ENCODE results near the gene DLL4. TPM values are rescaled to one million over a fixed set of nuclear protein-coding genes. Genes with fewer than 3 reads are reported as not detected.

The DLL4 gene
- total and polyA plus RNA-seq, 10 of the 15 experiments (the other 5 are each of a cell fraction or from before 2014, with no cell fraction given): 0.04 to 0.16 (median 0.09) TPM; not detected in 6

GRCh38 chr15:40906991-40907802 is 21.9 kb upstream of the DLL4 start:
- H3K4me1 ChIP-seq (ENCODE audit: control insufficient read depth, insufficient read depth, low read length): peaks cover 26% of the 10 kb centered on the region
- WGBS (ENCODE audit: insufficient coverage, insufficient replicate concordance, low lambda C conversion rate, missing lambda C conversion rate): 11% methylated on average over 22 of the region's 22 CpGs
- ChIA-PET RAD21 (ENCODE audit: unreplicated experiment) (interaction anchor here (1.0 to 7.0 kb wide), 8 partner anchors 13 to 324 kb away, joined by 3 to 82 read pairs (median 10); partner anchors contain the start of genes CHP1 and VPS18), CTCF (interaction anchor here (1.3 to 11.9 kb wide), 21 partner anchors 10 to 339 kb away, joined by 3 to 157 read pairs (median 5); partner anchors contain the start of genes CHP1, DLL4 and VPS18), SMC1A (ENCODE audit: uncharacterized antibody, unreplicated experiment) (interaction anchor here (0.7 to 6.5 kb wide), 16 partner anchors 10 to 278 kb away, joined by 3 to 49 read pairs (median 4); no protein-coding TSS in a partner anchor), POLR2A (interaction anchor here (1.2 to 1.3 kb wide), 2 partner anchors 10 to 18 kb away, joined by 3 read pairs; no protein-coding TSS in a partner anchor)
- peak overlapping the region; percentile 49; the same call in 1 of the 2 replicates for H3K27ac ChIP-seq (ENCODE audit: control insufficient read depth, insufficient read depth)
- in situ Hi-C loops (cut with MboI): no loop called here
- H3K9ac ChIP-seq (ENCODE audit: control insufficient read depth, insufficient read depth, low read length): peak overlapping the region; percentile 24; the same call in 1 of the 2 replicates
- ATAC-seq: peak; percentile 6
- peak overlapping the region; percentile 91 for H3K4me2 ChIP-seq (ENCODE audit: control insufficient read depth, insufficient read depth)
- peak overlapping the region; percentile 77 for H2AFZ ChIP-seq (ENCODE audit: control insufficient read depth, low read depth, low read length)
- H3K79me2 ChIP-seq (ENCODE audit: control insufficient read depth, insufficient read depth, low read length): no peaks in the 10 kb centered on the region; the same call in 1 of the 2 replicates
- H3K27me3 ChIP-seq (replicated peaks in 1 of 2; ENCODE audit: control insufficient read depth in 2 of 2, insufficient read depth in 2 of 2, low read length in 1 of 2): no peaks in the 10 kb centered on the region
- no peak for DNase-seq (ENCODE audit: low read depth, low spot score)
- no peaks in the 10 kb centered on the region for H3K9me3 ChIP-seq (replicated peaks; ENCODE audit: control insufficient read depth, insufficient read depth, low read length)
- H4K20me1 ChIP-seq (ENCODE audit: control insufficient read depth, insufficient read depth): no peaks in the 10 kb centered on the region
- BruUV-seq (replicated peaks): no TSS peak
- peaks cover 11 to 13% of the 10 kb centered on the region in 2 experiments for H3K36me3 ChIP-seq (ENCODE audit: control insufficient read depth in 2 of 2, insufficient read depth in 2 of 2, low read length in 1 of 2)
- intact Hi-C loops (cut with micrococcal nuclease; ENCODE audit: unreplicated experiment): loop anchor here (2.0 to 5.0 kb wide), 2 partner anchors 35 to 108 kb away; no protein-coding TSS in a partner anchor
- FAIRE-seq: no peak
- H3K4me3 ChIP-seq: peak overlapping the region; percentile 60
- TF ChIP-seq EGR1 (IDR thresholded peaks at IDR 0.05; ENCODE audit: borderline replicate concordance in 1 of 2, low read depth in 2 of 2, low read length in 2 of 2): peak in 1 of 2 experiments; percentile 83; a peak in 2 of 3 replicates
- peak; percentile 25; the same call in 1 of the 2 replicates for TF ChIP-seq POLR2A (IDR thresholded peaks at IDR 0.05; ENCODE audit: low read depth, low read length)
- no peak for TF ChIP-seq CUX1 (IDR thresholded peaks at IDR 0.05; ENCODE audit: insufficient replicate concordance, low read depth, low read length)
- TF ChIP-seq SREBF1 (IDR thresholded peaks at IDR 0.05; ENCODE audit: low read length): no peak
- peak; percentile 17; the same call in 1 of the 2 replicates for TF ChIP-seq DPF2 (IDR thresholded peaks at IDR 0.05)
- 0 out of 3 replicates have a peak, but pooled peaks have one; percentile 29 for TF ChIP-seq POU2F2 (IDR thresholded peaks at IDR 0.05; ENCODE audit: borderline replicate concordance, low read depth, low read length)
- TF ChIP-seq NFYA (IDR thresholded peaks at IDR 0.05; ENCODE audit: borderline replicate concordance, low read depth, low read length): no peak
- peak in 1 of 2 experiments; percentile 10; a peak in 1 of 4 replicates for TF ChIP-seq IKZF2 (IDR thresholded peaks at IDR 0.05)
- TF ChIP-seq SPI1 (IDR thresholded peaks at IDR 0.05; ENCODE audit: borderline replicate concordance, insufficient read depth, low read depth, low read length): peak; percentile 44; the same call in 1 of the 2 replicates
- TF ChIP-seq ETV6 (conservative IDR thresholded peaks at IDR 0.05 in 1 of 2, IDR thresholded peaks at IDR 0.05 in 1 of 2; ENCODE audit: borderline replicate concordance in 1 of 2, low read depth in 1 of 2): peak in 1 of 2 experiments; percentile 94; a peak in 2 of 4 replicates
- TF ChIP-seq ZBTB40 (IDR thresholded peaks at IDR 0.05; ENCODE audit: borderline replicate concordance): peak; percentile 28; the same call in 1 of the 2 replicates

Measured in GM12878 (cell line).